CD4-positive, alpha-beta T cell treated with Interleukin-17A for 4 hours (primary cell): Measurements from ENCODE around the gene STK4.
"Not testable (repeated sequence)": the region's sequence is repeated elsewhere in the genome, so short reads cannot be mapped to it uniquely, and the experiment has no call there.

Experiments
- DNase-seq: peaks from one replicate; pipeline ENCODE4 v3.0.0-alpha.2; 2020; ENCODE audit warnings: mixed read lengths

The STK4 gene

GRCh38 chr20:45058168-45058850 lies 92.0 kb downstream of the STK4 start:
- DNase-seq = no peak

GRCh38 chr20:45059022-45059728 lies 92.9 kb downstream of the STK4 start:
- DNase-seq = no peak

- no peak for DNase-seq
These were observed 94.0 kb downstream of the STK4 start for GRCh38 chr20:45060294-45060693.

GRCh38 chr20:45061244-45061643 lies 94.9 kb downstream of the STK4 start:
- DNase-seq = no peak

- not testable (repeated sequence) for DNase-seq
These were observed 96.8 kb downstream of the STK4 start for GRCh38 chr20:45063107-45063506.

GRCh38 chr20:45064812-45065211 lies 98.5 kb downstream of the STK4 start:
- DNase-seq = no peak

GRCh38 chr20:45066372-45066771 lies 100.1 kb downstream of the STK4 start:
- no peak for DNase-seq

GRCh38 chr20:45067087-45067486 lies 100.8 kb downstream of the STK4 start:
- DNase-seq = no peak

- no peak for DNase-seq
These were observed 101.2 kb downstream of the STK4 start for GRCh38 chr20:45067558-45067957.

- DNase-seq = no peak
These were observed 102.9 kb downstream of the STK4 start for GRCh38 chr20:45069261-45069660.

GRCh38 chr20:45070932-45071632 lies 104.8 kb downstream of the STK4 start:
- DNase-seq = no peak

GRCh38 chr20:45072066-45072465 lies 105.8 kb downstream of the STK4 start:
- no peak for DNase-seq

GRCh38 chr20:45073221-45073620 lies 106.9 kb downstream of the STK4 start:
- no peak for DNase-seq

- no peak for DNase-seq
These were observed 111.2 kb downstream of the STK4 start for GRCh38 chr20:45077559-45077958.

GRCh38 chr20:45080867-45081624 lies 114.7 kb downstream of the STK4 start:
- DNase-seq = no peak

GRCh38 chr20:45082468-45082867 lies 116.2 kb downstream of the STK4 start:
- no peak for DNase-seq

GRCh38 chr20:45083127-45083526 lies 116.8 kb downstream of the STK4 start:
- DNase-seq = no peak

- no peak for DNase-seq
These were observed 119.0 kb downstream of the STK4 start for GRCh38 chr20:45085289-45085688.

- no peak for DNase-seq
These were observed 119.6 kb downstream of the STK4 start for GRCh38 chr20:45085867-45086266.

- no peak for DNase-seq
These were observed 120.9 kb downstream of the STK4 start for GRCh38 chr20:45087097-45087790.

- no peak for DNase-seq
These were observed 121.5 kb downstream of the STK4 start for GRCh38 chr20:45087814-45088213.

- DNase-seq = no peak
These were observed 121.9 kb downstream of the STK4 start for GRCh38 chr20:45088247-45088646.

GRCh38 chr20:45090481-45090880 lies 124.2 kb downstream of the STK4 start:
- no peak for DNase-seq
